Keratinocyte (primary cell): ENCODE results near the gene IER3. TPM values are rescaled to one million over a fixed set of nuclear protein-coding genes. Genes with fewer than 3 reads are reported as not detected.

ENCODE experiments used
- DNase-seq: peaks from one replicate; pipeline ENCODE4 v3.0.0-alpha.2; 2011; ENCODE audit warnings: low read depth, missing footprints, low spot score
- FAIRE-seq: peaks from 2 replicates; lab custom pipeline; 2011; peaks lifted over from hg19 to GRCh38; lab: Jason Lieb, UNC
- H2AFZ ChIP-seq: 2 replicates; pipeline ENCODE4 v1.6.0; 2012; ENCODE audit warnings: low read length, control low read depth, inconsistent platforms; ENCODE audit not compliant: control insufficient read depth
- H3K27ac ChIP-seq: 2 replicates; pipeline ENCODE4 v1.5.1; 2011; ENCODE audit warnings: low read length; ENCODE audit not compliant: control insufficient read depth, insufficient read depth
- H3K27me3 ChIP-seq: 3 replicates; pipeline ENCODE4 v1.6.0; 2011; ENCODE audit warnings: low read length; ENCODE audit not compliant: control insufficient read depth, insufficient read depth; ENCODE audit errors: extremely low read depth
- H3K36me3 ChIP-seq, 2 experiments: 2 replicates in 1 of 2; 3 replicates in 1 of 2; pipeline ENCODE4 v1.5.1; 2011; ENCODE audit warnings: low read length in 2 of 2, mild to moderate bottlenecking in 1 of 2; ENCODE audit not compliant: control insufficient read depth in 2 of 2, insufficient read depth in 2 of 2; ENCODE audit errors: extremely low read depth in 1 of 2
- H3K4me1 ChIP-seq: 3 replicates; pipeline ENCODE4 v1.5.1; 2011; ENCODE audit warnings: low read length; ENCODE audit not compliant: control insufficient read depth, insufficient read depth; ENCODE audit errors: extremely low read depth
- H3K4me2 ChIP-seq: 3 replicates; pipeline ENCODE4 v1.6.0; 2011; ENCODE audit warnings: low read depth, low read length; ENCODE audit not compliant: control insufficient read depth, insufficient read depth; ENCODE audit errors: extremely low read depth
- H3K4me3 ChIP-seq, 3 experiments: fragments of 200-600 bp in 1 of 3; sonication (generic) in 1 of 3; 2 replicates in 2 of 3; 3 replicates in 1 of 3; pipeline ENCODE4 v1.5.1; 2011 to 2016; ENCODE audit warnings: low read length in 3 of 3, mild to moderate bottlenecking in 3 of 3, control low read depth in 2 of 3, inconsistent platforms in 1 of 3, low read depth in 1 of 3, mixed read lengths in 1 of 3, mixed run types in 1 of 3, moderate library complexity in 1 of 3; ENCODE audit not compliant: control insufficient read depth in 2 of 3, insufficient read depth in 2 of 3; ENCODE audit errors: extremely low read depth in 1 of 3
- H3K79me2 ChIP-seq: 2 replicates; pipeline ENCODE4 v1.6.0; 2012; ENCODE audit warnings: low read length; ENCODE audit not compliant: control insufficient read depth, insufficient read depth
- H3K9ac ChIP-seq: 3 replicates; pipeline ENCODE4 v1.6.0; 2011; ENCODE audit warnings: low read length; ENCODE audit not compliant: control insufficient read depth, insufficient read depth; ENCODE audit errors: extremely low read depth
- H3K9me1 ChIP-seq: 3 replicates; pipeline ENCODE4 v1.6.0; 2011; ENCODE audit warnings: low read length; ENCODE audit not compliant: control insufficient read depth, insufficient read depth; ENCODE audit errors: extremely low read depth
- H3K9me3 ChIP-seq: 2 replicates; pipeline ENCODE4 v1.5.1; 2012; ENCODE audit warnings: low read depth, low read length; ENCODE audit not compliant: control insufficient read depth
- H4K20me1 ChIP-seq: 3 replicates; pipeline ENCODE4 v1.6.0; 2011; ENCODE audit warnings: low read length; ENCODE audit not compliant: control insufficient read depth, insufficient read depth; ENCODE audit errors: extremely low read depth
- CTCF ChIP-seq, 3 experiments: IDR thresholded peaks in 1 of 3; conservative IDR thresholded peaks in 1 of 3; optimal IDR thresholded peaks in 1 of 3; 2 replicates in 2 of 3; 3 replicates in 1 of 3; pipeline versions ENCODE3 to v1.5.1; 2011; ENCODE audit warnings: low read length in 3 of 3, mild to moderate bottlenecking in 3 of 3, moderate library complexity in 2 of 3, control low read depth in 1 of 3, inconsistent platforms in 1 of 3; ENCODE audit not compliant: insufficient read depth in 2 of 3; ENCODE audit errors: extremely low read depth in 1 of 3
- EZH2 ChIP-seq: IDR thresholded peaks from one replicate; pipeline ENCODE4 v1.6.1; 2012; ENCODE audit warnings: inconsistent platforms, mild to moderate bottlenecking, low read length, moderate library complexity
- dilution Hi-C: fragments of 300-500 bp; cut with MboI; formaldehyde crosslinking; loops from one replicate; pipeline ENCODE4 v1.7.0; 2020; ENCODE audit warnings: low sequenced_read_pairs; ENCODE audit not compliant: extremely low pct_ligation_motif_present
- polyA plus RNA-seq, 5 experiments: library from polyadenylated mRNA; depleted of rRNA in 3 of 5; stranded (reverse) in 3 of 5; stranded (forward) in 1 of 5; unstranded in 1 of 5; fragments of >200 nt; gene quantifications; 1 replicate in 1 of 5; 2 replicates in 3 of 5; 3 replicates in 1 of 5; pipeline versions ENCODE4 v1.2.1 to v1.2.3, GENCODE V29; 2011 to 2012; ENCODE audit warnings: missing spikeins in 2 of 5, low read depth in 1 of 5, low replicate concordance in 1 of 5

The IER3 gene
- polyA plus RNA-seq, 1 donor (not counting 4 experiments of a cell fraction or from before 2014, with no cell fraction given), result 277 TPM

- TF ChIP-seq EZH2 (no peak), CTCF (optimal IDR thresholded peaks at IDR 0.05 in 1 of 3, IDR thresholded peaks at IDR 0.05 in 1 of 3, conservative IDR thresholded peaks at IDR 0.05 in 1 of 3; ENCODE audit: extremely low read depth in 1 of 3, insufficient read depth in 2 of 3, low read length in 3 of 3) (no peak)
- H3K27me3 ChIP-seq, result no peaks in the 10 kb centered on the region
- peaks cover 21% of the 10 kb centered on the region for H3K4me1 ChIP-seq
- H4K20me1 ChIP-seq, result peaks cover 31% of the 10 kb centered on the region
- no peak overlapping the region for H3K27ac ChIP-seq
- DNase-seq (no peak), FAIRE-seq (no peak)
- no peak overlapping the region for H2AFZ ChIP-seq
- H3K36me3 ChIP-seq, result peaks cover 13 to 31% of the 10 kb centered on the region in 2 experiments
- no peak overlapping the region for H3K4me2 ChIP-seq
- peaks cover 39% of the 10 kb centered on the region for H3K79me2 ChIP-seq
- H3K9me1 ChIP-seq, result no peaks in the 10 kb centered on the region
- dilution Hi-C loops, result no loop called here
- H3K9me3 ChIP-seq, result no peaks in the 10 kb centered on the region
- H3K4me3 ChIP-seq, result no peak overlapping the region
- no peak overlapping the region for H3K9ac ChIP-seq
These were observed 18.4 kb downstream of the IER3 start for GRCh38 chr6:30725713-30726505.

GRCh38 chr6:30724906-30725667, 19.3 kb downstream of the IER3 start:
- H3K36me3 ChIP-seq, result peaks cover 13 to 30% of the 10 kb centered on the region in 2 experiments
- no peaks in the 10 kb centered on the region for H3K9me1 ChIP-seq
- no peak for TF ChIP-seq EZH2
- peak overlapping the region; percentile 2 for H3K4me2 ChIP-seq
- H2AFZ ChIP-seq, result no peak overlapping the region
- H3K79me2 ChIP-seq, result peaks cover 47% of the 10 kb centered on the region
- no peaks in the 10 kb centered on the region for H3K27me3 ChIP-seq
- no peak for FAIRE-seq
- peaks cover 14% of the 10 kb centered on the region for H3K4me1 ChIP-seq
- H3K4me3 ChIP-seq, result no peak overlapping the region
- peaks cover 31% of the 10 kb centered on the region for H4K20me1 ChIP-seq
- H3K9ac ChIP-seq, result no peak overlapping the region
- no peak for DNase-seq
- H3K9me3 ChIP-seq, result no peaks in the 10 kb centered on the region
- dilution Hi-C loops, result no loop called here
- H3K27ac ChIP-seq, result no peak overlapping the region
